IPS-20b (cell line): ENCODE results near the gene ARSB.
A peak's percentile ranks its signal among the peaks of the same experiment; 100 is the strongest.
"Not testable (repeated sequence)": the region's sequence is repeated elsewhere in the genome, so short reads cannot be mapped to it uniquely, and the experiment has no call there.

ENCODE experiments used
- H3K27ac ChIP-seq: one replicate; pipeline ENCODE4 v1.5.1; 2013; ENCODE audit warnings: low read length
- H3K27me3 ChIP-seq: 2 replicates; pipeline ENCODE4 v1.6.1; 2013; ENCODE audit warnings: mild to moderate bottlenecking, low read length, inconsistent platforms; ENCODE audit not compliant: insufficient read depth
- H3K36me3 ChIP-seq: 2 replicates; pipeline ENCODE4 v1.6.1; 2013; ENCODE audit warnings: low read depth, mild to moderate bottlenecking, inconsistent platforms, low read length, moderate library complexity; ENCODE audit not compliant: insufficient read depth
- H3K4me1 ChIP-seq: 2 replicates; pipeline ENCODE4 v1.6.1; 2013; ENCODE audit warnings: mild to moderate bottlenecking, control low read depth, inconsistent platforms, low read length, moderate library complexity; ENCODE audit not compliant: insufficient read depth
- H3K4me3 ChIP-seq: 2 replicates; pipeline ENCODE4 v1.5.1; 2013; ENCODE audit warnings: mild to moderate bottlenecking, low read length, inconsistent platforms
- H3K9ac ChIP-seq: 2 replicates; pipeline ENCODE4 v1.6.1; 2013; ENCODE audit warnings: low read depth, mild to moderate bottlenecking, inconsistent platforms, low read length, moderate library complexity
- H3K9me3 ChIP-seq: 2 replicates; pipeline ENCODE4 v1.6.1; 2013; ENCODE audit warnings: mild to moderate bottlenecking, low read depth, low read length, inconsistent platforms; ENCODE audit not compliant: insufficient read depth

ARSB gene

GRCh38 chr5:78992146-78992545 is 7.0 kb upstream of the ARSB start:
- H3K9ac ChIP-seq, result no peak overlapping the region
- H3K27ac ChIP-seq, result no peak overlapping the region
- no peaks in the 10 kb centered on the region for H3K4me1 ChIP-seq
- H3K27me3 ChIP-seq, result no peaks in the 10 kb centered on the region
- no peaks in the 10 kb centered on the region for H3K36me3 ChIP-seq
- H3K9me3 ChIP-seq, result no peaks in the 10 kb centered on the region
- H3K4me3 ChIP-seq, result no peak overlapping the region

DNA sequence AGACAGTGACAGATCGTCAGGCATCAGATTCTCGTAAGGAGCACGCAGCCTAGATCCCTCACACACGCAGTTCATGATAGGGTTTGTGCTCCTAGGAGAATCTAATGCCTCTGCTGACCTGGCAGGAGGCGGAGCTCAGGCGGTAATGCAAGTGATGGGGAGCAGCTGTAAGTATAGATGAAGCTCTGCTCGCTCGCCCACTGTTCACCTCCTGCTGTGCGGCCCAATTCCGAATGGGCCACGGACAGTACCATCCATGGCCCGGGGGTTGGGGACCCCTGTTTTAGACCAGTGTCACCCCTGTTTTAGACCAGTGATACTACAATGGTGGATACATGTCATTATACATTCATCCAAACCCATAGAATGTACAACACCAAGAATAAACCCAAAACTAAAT is 4.0 kb upstream of the ARSB start:
- H3K9me3 ChIP-seq, result no peaks in the 10 kb centered on the region
- no peak overlapping the region for H3K4me3 ChIP-seq
- peaks cover 5% of the 10 kb centered on the region; the same call in 1 of the 2 replicates for H3K4me1 ChIP-seq
- H3K27me3 ChIP-seq, result peaks cover 3% of the 10 kb centered on the region; the same call in 1 of the 2 replicates
- H3K36me3 ChIP-seq, result no peaks in the 10 kb centered on the region
- no peak overlapping the region for H3K9ac ChIP-seq
- no peak overlapping the region for H3K27ac ChIP-seq

- no peak overlapping the region for H3K27ac ChIP-seq
- H3K27me3 ChIP-seq, result peaks cover 3% of the 10 kb centered on the region; the same call in 1 of the 2 replicates
- peak overlapping the region; percentile 75; the same call in 1 of the 2 replicates for H3K9ac ChIP-seq
- H3K4me3 ChIP-seq, result peak overlapping the region; percentile 71
- H3K9me3 ChIP-seq, result no peaks in the 10 kb centered on the region
- H3K4me1 ChIP-seq, result peaks cover 14% of the 10 kb centered on the region; the same call in 1 of the 2 replicates
- no peaks in the 10 kb centered on the region for H3K36me3 ChIP-seq
These were observed 664 bp upstream of the ARSB start for GRCh38 chr5:78985725-78986223.

- peak overlapping the region; percentile 75 for H3K9ac ChIP-seq
- H3K9me3 ChIP-seq, result no peaks in the 10 kb centered on the region
- no peaks in the 10 kb centered on the region for H3K36me3 ChIP-seq
- H3K27me3 ChIP-seq, result peaks cover 3% of the 10 kb centered on the region; the same call in 1 of the 2 replicates
- peak overlapping the region; percentile 71 for H3K4me3 ChIP-seq
- H3K27ac ChIP-seq, result peak overlapping the region; percentile 14
- H3K4me1 ChIP-seq, result peaks cover 14% of the 10 kb centered on the region; the same call in 1 of the 2 replicates
These were observed 533 bp downstream of the ARSB start for GRCh38 chr5:78984439-78985115.

DNA sequence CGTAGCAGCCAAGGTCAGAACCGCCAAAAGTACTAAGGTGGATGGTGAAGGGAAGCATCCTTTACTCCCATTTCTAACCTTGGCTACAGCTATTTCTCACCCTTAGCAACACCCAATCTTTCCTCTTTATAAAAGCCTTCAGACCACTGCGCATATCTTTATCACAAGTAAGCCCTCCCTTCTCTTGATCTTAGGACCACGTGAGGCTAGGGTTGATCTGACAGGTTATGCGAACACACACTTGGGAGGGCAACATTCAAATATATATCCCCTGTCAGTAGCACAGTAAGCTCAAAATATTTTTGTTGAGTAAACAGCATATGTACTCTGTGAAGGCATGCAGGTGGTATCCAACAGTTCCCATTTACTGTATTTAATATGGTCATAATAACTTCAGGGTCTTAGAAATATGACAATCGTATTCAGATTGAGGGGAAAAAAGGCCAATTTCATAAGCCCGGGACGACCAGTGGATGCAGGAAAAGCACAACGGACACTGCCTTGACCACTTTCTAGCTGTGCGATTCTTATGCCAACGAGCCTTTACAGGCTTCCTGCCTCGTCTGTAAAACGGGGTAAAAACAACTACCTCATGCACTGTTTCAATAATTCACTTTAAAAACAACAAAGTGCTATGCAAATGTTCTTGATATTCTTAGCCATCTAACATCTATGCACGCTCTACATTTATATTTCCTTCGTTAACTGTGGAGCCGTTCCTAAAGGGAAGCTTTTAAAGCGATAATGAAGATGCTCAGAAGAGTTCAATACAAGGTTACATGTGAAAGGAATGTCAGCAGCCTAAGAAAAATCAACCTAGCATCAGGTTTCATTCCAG is 1.3 kb downstream of the ARSB start:
- Histone ChIP-seq H3K4me1 (peaks cover 14% of the 10 kb centered on the region; the same call in 1 of the 2 replicates), H3K36me3 (no peaks in the 10 kb centered on the region), H3K9ac (peak overlapping the region; percentile 75; the same call in 1 of the 2 replicates), H3K27me3 (peaks cover 3% of the 10 kb centered on the region; the same call in 1 of the 2 replicates), H3K4me3 (peak overlapping the region; percentile 71), H3K27ac (peak overlapping the region; percentile 9), H3K9me3 (no peaks in the 10 kb centered on the region)

DNA sequence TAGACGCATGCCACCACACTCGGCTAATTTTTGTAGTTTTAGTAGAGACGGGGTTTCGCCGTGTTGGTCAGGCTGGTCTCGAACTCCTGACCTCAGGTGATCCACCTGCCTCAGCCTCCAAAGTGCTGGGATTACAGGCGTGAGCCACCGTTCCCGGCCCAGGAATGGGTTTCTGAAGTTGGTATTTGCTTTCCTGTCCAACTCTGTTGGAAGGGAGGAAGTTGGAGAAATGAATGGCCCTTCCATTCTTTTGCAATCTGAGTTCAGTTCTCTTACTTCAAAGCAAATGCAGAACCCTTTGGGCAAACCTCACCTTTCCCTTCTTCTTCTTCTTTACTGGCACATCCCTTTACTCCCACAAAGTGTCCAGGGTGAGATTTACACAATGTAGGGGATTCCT is 1.9 kb downstream of the ARSB start:
- Histone ChIP-seq H3K4me1 (peaks cover 14% of the 10 kb centered on the region; the same call in 1 of the 2 replicates), H3K9ac (peak overlapping the region; percentile 75; the same call in 1 of the 2 replicates), H3K27ac (peak overlapping the region; percentile 9), H3K4me3 (peak overlapping the region; percentile 71; the same call in 1 of the 2 replicates)
- H3K27me3 ChIP-seq, H3K9me3 ChIP-seq, H3K36me3 ChIP-seq: not testable (repeated sequence)

DNA sequence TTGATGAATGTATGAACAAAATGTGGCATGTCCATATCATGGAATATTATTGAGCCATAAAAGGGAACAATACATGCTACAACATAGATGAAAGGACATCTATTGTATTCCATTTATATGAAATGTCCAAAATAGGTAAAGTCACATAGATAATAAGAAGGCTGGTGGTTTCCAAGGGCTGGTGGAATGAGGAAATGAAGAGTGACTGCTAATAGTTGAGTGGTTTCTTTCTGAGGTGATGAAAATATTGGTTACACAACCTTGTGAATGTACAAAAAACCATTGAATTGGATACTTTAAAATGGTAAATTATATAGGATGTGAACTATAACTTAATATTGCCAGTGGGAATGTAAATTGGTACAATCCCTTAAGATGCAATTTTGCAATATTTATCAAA is 5.2 kb downstream of the ARSB start:
- Histone ChIP-seq H3K4me1 (peaks cover 12% of the 10 kb centered on the region; the same call in 1 of the 2 replicates), H3K9ac (no peak overlapping the region), H3K27ac (no peak overlapping the region), H3K36me3 (no peaks in the 10 kb centered on the region), H3K27me3 (no peaks in the 10 kb centered on the region), H3K4me3 (no peak overlapping the region), H3K9me3 (no peaks in the 10 kb centered on the region)

GRCh38 chr5:78979117-78979742 is 5.9 kb downstream of the ARSB start:
- H3K4me3 ChIP-seq, result no peak overlapping the region
- H3K4me1 ChIP-seq, result peaks cover 12% of the 10 kb centered on the region; the same call in 1 of the 2 replicates
- no peaks in the 10 kb centered on the region for H3K36me3 ChIP-seq
- H3K27me3 ChIP-seq, result no peaks in the 10 kb centered on the region
- H3K9ac ChIP-seq, result no peak overlapping the region
- H3K9me3 ChIP-seq, result no peaks in the 10 kb centered on the region
- H3K27ac ChIP-seq, result no peak overlapping the region

DNA sequence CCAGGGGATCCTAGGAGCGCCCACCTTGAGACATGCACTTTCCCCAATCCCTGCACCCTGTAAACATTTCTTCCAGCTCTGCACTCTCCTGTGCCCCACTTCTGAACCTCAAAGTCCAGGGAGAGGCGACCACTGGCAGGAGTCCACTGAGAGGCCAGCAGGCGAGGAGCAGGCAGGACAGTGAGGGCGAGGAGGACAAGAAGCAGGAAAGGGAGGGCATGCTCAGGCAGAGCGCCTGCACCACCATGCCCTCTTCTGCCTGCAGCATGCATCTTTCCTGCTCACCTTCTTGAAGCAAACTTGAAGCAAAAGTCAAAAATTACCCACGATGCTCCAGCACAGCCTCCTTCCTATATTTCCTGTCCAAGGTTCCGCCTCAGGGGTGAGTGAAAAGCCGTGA is 10.1 kb downstream of the ARSB start:
- H3K36me3 ChIP-seq, result no peaks in the 10 kb centered on the region
- no peak overlapping the region for H3K9ac ChIP-seq
- H3K27me3 ChIP-seq, result no peaks in the 10 kb centered on the region
- peaks cover 3% of the 10 kb centered on the region; the same call in 1 of the 2 replicates for H3K4me1 ChIP-seq
- no peaks in the 10 kb centered on the region for H3K9me3 ChIP-seq
- H3K4me3 ChIP-seq, result no peak overlapping the region
- H3K27ac ChIP-seq, result no peak overlapping the region

GRCh38 chr5:78974601-78975000 is 10.5 kb downstream of the ARSB start:
- Histone ChIP-seq H3K9ac (no peak overlapping the region), H3K9me3 (no peaks in the 10 kb centered on the region), H3K27me3 (no peaks in the 10 kb centered on the region), H3K4me3 (no peak overlapping the region), H3K4me1 (peaks cover 3% of the 10 kb centered on the region; the same call in 1 of the 2 replicates), H3K36me3 (no peaks in the 10 kb centered on the region), H3K27ac (no peak overlapping the region)

GRCh38 chr5:78974011-78974410 is 11.1 kb downstream of the ARSB start:
- H3K9me3 ChIP-seq, result no peaks in the 10 kb centered on the region
- H3K36me3 ChIP-seq, result no peaks in the 10 kb centered on the region
- no peak overlapping the region for H3K27ac ChIP-seq
- H3K4me3 ChIP-seq, result no peak overlapping the region
- H3K9ac ChIP-seq, result no peak overlapping the region
- H3K4me1 ChIP-seq, result peaks cover 3% of the 10 kb centered on the region; the same call in 1 of the 2 replicates
- no peaks in the 10 kb centered on the region for H3K27me3 ChIP-seq
